H1 (cell line): ENCODE results near the gene ARHGAP24. TPM values are rescaled to one million over a fixed set of nuclear protein-coding genes. Genes with fewer than 3 reads are reported as not detected.

ENCODE experiments used
- CTCF ChIA-PET: fragments of 300-600 bp; sonication (Branson Sonifier 250); formaldehyde crosslinking; loops from one replicate; lab custom pipeline; 2021; ENCODE audit not compliant: partially characterized antibody; lab: Charles Lee
- POLR2A ChIA-PET: fragments of 300-600 bp; sonication (Branson Sonifier 250); formaldehyde crosslinking; loops from one replicate; lab custom pipeline; 2021; ENCODE audit warnings: inconsistent platforms; ENCODE audit not compliant: partially characterized antibody; lab: Charles Lee
- DNase-seq, 2 experiments: peaks; one replicate each; pipeline versions ENCODE4 v3.0.0 to v3.0.0-alpha.2; 2010 to 2022; ENCODE audit warnings: low spot score in 2 of 2, low read depth in 1 of 2, mixed read lengths in 1 of 2
- FAIRE-seq: peaks from 2 replicates; lab custom pipeline; 2011; peaks lifted over from hg19 to GRCh38; lab: Jason Lieb, UNC
- H2AFZ ChIP-seq: 2 replicates; pipeline ENCODE4 v1.8.1; 2012; ENCODE audit warnings: low read length, inconsistent platforms
- H2AK5ac ChIP-seq: 2 replicates; pipeline ENCODE4 v1.6.1; 2013; ENCODE audit warnings: low read depth, low read length
- H2BK120ac ChIP-seq: replicated peaks from 2 replicates; pipeline ENCODE3; 2013; ENCODE audit warnings: low read depth, low read length, inconsistent platforms
- H2BK12ac ChIP-seq: 2 replicates; pipeline ENCODE4 v1.6.1; 2013; ENCODE audit warnings: low read depth, low read length
- H2BK15ac ChIP-seq: 2 replicates; pipeline ENCODE4 v1.6.1; 2013; ENCODE audit warnings: low read length
- H2BK20ac ChIP-seq: 2 replicates; pipeline ENCODE4 v1.6.1; 2013; ENCODE audit warnings: low read length
- H2BK5ac ChIP-seq: 2 replicates; pipeline ENCODE4 v1.6.1; 2013; ENCODE audit warnings: low read depth, low read length
- H3K14ac ChIP-seq: 2 replicates; pipeline ENCODE4 v1.6.1; 2013; ENCODE audit warnings: inconsistent platforms; ENCODE audit not compliant: insufficient read length
- H3K18ac ChIP-seq: 2 replicates; pipeline ENCODE4 v1.6.1; 2013; ENCODE audit warnings: low read length; ENCODE audit errors: extremely low read depth
- H3K23ac ChIP-seq: 2 replicates; pipeline ENCODE4 v1.6.1; 2013; ENCODE audit warnings: inconsistent platforms; ENCODE audit not compliant: insufficient read length
- H3K23me2 ChIP-seq: 2 replicates; pipeline ENCODE4 v1.6.1; 2013; ENCODE audit warnings: low read depth, low read length
- H3K27ac ChIP-seq: 2 replicates; pipeline ENCODE4 v1.6.1; 2011; ENCODE audit warnings: low read depth, low read length, inconsistent platforms
- H3K27me3 ChIP-seq, 4 experiments: replicated peaks in 1 of 4; 1 replicate in 1 of 4; 2 replicates in 3 of 4; pipeline versions ENCODE4 v1.6.1 to v1.8.1; 2011 to 2013; ENCODE audit warnings: low read length in 3 of 4, mild to moderate bottlenecking in 3 of 4, inconsistent platforms in 2 of 4, mixed read lengths in 2 of 4, moderate library complexity in 1 of 4; ENCODE audit not compliant: control insufficient read depth in 3 of 4, insufficient read depth in 3 of 4; ENCODE audit errors: extremely low read depth in 1 of 4
- H3K36me3 ChIP-seq, 4 experiments: 2 replicates each; pipeline versions ENCODE4 v1.6.1 to v1.8.1; 2011 to 2013; ENCODE audit warnings: mild to moderate bottlenecking in 4 of 4, low read length in 3 of 4, moderate library complexity in 2 of 4, control low read depth in 1 of 4, inconsistent platforms in 1 of 4; ENCODE audit not compliant: insufficient read depth in 4 of 4, control insufficient read depth in 2 of 4
- H3K4ac ChIP-seq: replicated peaks from 2 replicates; pipeline ENCODE3; 2013; ENCODE audit warnings: low read length, low read depth, mixed read lengths, inconsistent platforms; ENCODE audit not compliant: insufficient read length
- H3K4me1 ChIP-seq, 4 experiments: replicated peaks in 1 of 4; 1 replicate in 1 of 4; 2 replicates in 3 of 4; pipeline versions ENCODE4 v1.6.1 to v1.8.1; 2011 to 2013; ENCODE audit warnings: low read length in 3 of 4, inconsistent platforms in 2 of 4, mixed read lengths in 1 of 4; ENCODE audit not compliant: insufficient read depth in 4 of 4, control insufficient read depth in 3 of 4
- H3K4me2 ChIP-seq, 2 experiments: 2 replicates each; pipeline versions ENCODE4 v1.6.1 to v1.8.1; 2011 to 2013; ENCODE audit warnings: low read depth in 2 of 2, low read length in 2 of 2, control low read depth in 1 of 2, inconsistent platforms in 1 of 2, mild to moderate bottlenecking in 1 of 2; ENCODE audit not compliant: insufficient read depth in 1 of 2
- H3K4me3 ChIP-seq, 4 experiments: fragments of 200-600, 300-600 bp in 1 of 4; sonication (generic), shearing (Covaris generic), sonication (Bioruptor Twin) in 1 of 4; 2 replicates each; pipeline versions ENCODE4 v1.5.1 to v1.8.1; 2011 to 2016; ENCODE audit warnings: low read length in 4 of 4, low read depth in 3 of 4, control low read depth in 2 of 4, inconsistent platforms in 2 of 4, mild to moderate bottlenecking in 2 of 4, mixed read lengths in 1 of 4, moderate library complexity in 1 of 4; ENCODE audit not compliant: insufficient read depth in 2 of 4; ENCODE audit errors: extremely low read depth in 1 of 4
- H3K56ac ChIP-seq: replicated peaks from 2 replicates; pipeline ENCODE3; 2013; ENCODE audit warnings: low read depth, mild to moderate bottlenecking, mixed read lengths, low read length, inconsistent platforms; ENCODE audit not compliant: insufficient read length
- H3K79me1 ChIP-seq: 2 replicates; pipeline ENCODE4 v1.6.1; 2013; ENCODE audit warnings: low read depth, low read length, control low read depth
- H3K79me2 ChIP-seq, 2 experiments: 2 replicates each; pipeline versions ENCODE4 v1.6.1 to v1.8.1; 2012 to 2013; ENCODE audit warnings: low read length in 2 of 2, mild to moderate bottlenecking in 2 of 2, inconsistent platforms in 1 of 2; ENCODE audit not compliant: insufficient read depth in 2 of 2, control insufficient read depth in 1 of 2
- H3K9ac ChIP-seq, 4 experiments: replicated peaks in 1 of 4; 1 replicate in 1 of 4; 2 replicates in 3 of 4; pipeline versions ENCODE4 v1.6.1 to v1.8.1; 2011 to 2013; ENCODE audit warnings: low read depth in 3 of 4, low read length in 3 of 4, control low read depth in 2 of 4, mild to moderate bottlenecking in 2 of 4, moderate library complexity in 2 of 4, inconsistent platforms in 1 of 4; ENCODE audit errors: extremely low read depth in 1 of 4
- H3K9me3 ChIP-seq, 2 experiments: 2 replicates each; pipeline versions ENCODE4 v1.6.1 to v1.8.1; 2012 to 2013; ENCODE audit warnings: mild to moderate bottlenecking in 2 of 2, moderate library complexity in 2 of 2, control low read depth in 1 of 2, inconsistent platforms in 1 of 2, low read depth in 1 of 2, low read length in 1 of 2, mixed read lengths in 1 of 2; ENCODE audit not compliant: insufficient read depth in 2 of 2
- H4K20me1 ChIP-seq, 2 experiments: replicated peaks in 1 of 2; 2 replicates each; pipeline versions ENCODE3 to v1.8.1; 2011 to 2013; ENCODE audit warnings: inconsistent platforms in 2 of 2, low read length in 2 of 2, mild to moderate bottlenecking in 1 of 2; ENCODE audit not compliant: insufficient read depth in 2 of 2, control insufficient read depth in 1 of 2
- H4K5ac ChIP-seq: 2 replicates; pipeline ENCODE4 v1.6.1; 2013; ENCODE audit warnings: low read length, low read depth, mixed read lengths, inconsistent platforms; ENCODE audit not compliant: insufficient read length
- H4K8ac ChIP-seq: 2 replicates; pipeline ENCODE4 v1.8.0; 2013; ENCODE audit warnings: mild to moderate bottlenecking, moderate library complexity, low read length, inconsistent platforms; ENCODE audit not compliant: insufficient read depth; ENCODE audit errors: extremely low read depth
- H4K91ac ChIP-seq: replicated peaks from 2 replicates; pipeline ENCODE3; 2013; ENCODE audit warnings: low read length, mixed read lengths, inconsistent platforms; ENCODE audit not compliant: insufficient read length
- ATF2 ChIP-seq: IDR thresholded peaks from 2 replicates; pipeline ENCODE4 v1.6.1; 2012; ENCODE audit warnings: low read length, inconsistent platforms
- BCL11A ChIP-seq, 2 experiments: IDR thresholded peaks; one replicate each; pipeline ENCODE4 v1.6.1; 2011; ENCODE audit warnings: low read depth in 2 of 2, low read length in 2 of 2, mild to moderate bottlenecking in 2 of 2
- CHD1 ChIP-seq: IDR thresholded peaks from 2 replicates; pipeline ENCODE4 v1.6.1; 2012; ENCODE audit warnings: low read depth, low read length, improper control_type of control experiment
- EP300 ChIP-seq, 2 experiments: IDR thresholded peaks; 1 replicate in 1 of 2; 2 replicates in 1 of 2; pipeline ENCODE4 v1.6.1; 2011 to 2012; ENCODE audit warnings: low read depth in 2 of 2, low read length in 2 of 2, mild to moderate bottlenecking in 2 of 2, borderline replicate concordance in 1 of 2, inconsistent platforms in 1 of 2, moderate library complexity in 1 of 2
- JUN ChIP-seq: IDR thresholded peaks from 2 replicates; pipeline ENCODE4 v1.6.1; 2011; ENCODE audit warnings: low read depth, mild to moderate bottlenecking, improper control_type of control experiment, low read length
- POLR2AphosphoS5 ChIP-seq: IDR thresholded peaks from 2 replicates; pipeline ENCODE4 v1.6.1; 2011; ENCODE audit warnings: low read depth, low read length
- RNF2 ChIP-seq: fragments of 200-900, 300-1000 bp; sonication (generic); IDR thresholded peaks from 2 replicates; pipeline ENCODE4 v1.7.1; 2016; ENCODE audit warnings: borderline replicate concordance, low read depth, mild to moderate bottlenecking, antibody characterized with exemption, low read length; ENCODE audit not compliant: poor library complexity, severe bottlenecking; ENCODE audit errors: missing control alignments
- SIN3A ChIP-seq, 2 experiments: IDR thresholded peaks in 1 of 2; conservative IDR thresholded peaks in 1 of 2; 2 replicates each; pipeline ENCODE4 v1.6.1; 2011 to 2012; ENCODE audit warnings: low read length in 2 of 2, improper control_type of control experiment in 1 of 2, low read depth in 1 of 2, mild to moderate bottlenecking in 1 of 2
- TAF7 ChIP-seq: optimal IDR thresholded peaks from 2 replicates; pipeline ENCODE3; 2011; ENCODE audit warnings: low read depth, mild to moderate bottlenecking, inconsistent platforms, low read length, moderate library complexity, borderline replicate concordance
- WGBS, 2 experiments: shearing (Covaris generic) in 1 of 2; methylation state at CpG; one replicate each; pipeline versions ENCODE4 v1.1.6 to v1.1.7; 2013 to 2015; ENCODE audit warnings: low lambda C conversion rate in 2 of 2, mixed read lengths in 2 of 2, inconsistent platforms in 1 of 2, low coverage in 1 of 2, missing lambda C conversion rate in 1 of 2; ENCODE audit not compliant: insufficient replicate concordance in 2 of 2, insufficient coverage in 1 of 2, insufficient read length in 1 of 2; ENCODE audit errors: extremely low coverage in 1 of 2, missing lambda C conversion rate in 1 of 2; 5-methylcytosine and 5-hydroxymethylcytosine counted together
- polyA plus RNA-seq, 7 experiments: library from polyadenylated mRNA; depleted of rRNA in 3 of 7; stranded (reverse) in 5 of 7; unstranded in 2 of 7; fragments of >200 nt in 5 of 7; fragments of 200-250 nt in 2 of 7; gene quantifications; 1 replicate in 5 of 7; 2 replicates in 1 of 7; 4 replicates in 1 of 7; pipeline versions ENCODE4 v1.2.1 to v1.2.3, GENCODE V29; 2011 to 2013; ENCODE audit warnings: missing spikeins in 2 of 7, mixed read lengths in 2 of 7
- total RNA-seq: library from RNA; stranded (reverse); fragmentation: NEBNext Ultra II Directional; extraction: Animal tissue kit (Norgen Biotek cat#: 25700); gene quantifications from 2 replicates; pipeline ENCODE4 v1.2.1, GENCODE V29; 2021

The ARHGAP24 gene
- total and polyA plus RNA-seq, 2 of the 8 experiments (the other 6 are each of a cell fraction or from before 2014, with no cell fraction given): 0.08 to 0.50 TPM

GRCh38 chr4:85761803-85762528, 287.0 kb downstream of the ARHGAP24 start:
- H3K27me3 ChIP-seq: no peaks in the 10 kb centered on the region
- H3K56ac ChIP-seq: no peak overlapping the region
- FAIRE-seq (no peak), DNase-seq (no peak)
- no peak overlapping the region for H3K4ac ChIP-seq
- 73% methylated on average over 7 of the region's 7 CpGs; no CpG with 5 or more reads in 1 of the 2 experiments for WGBS, 2 experiments
- no peak overlapping the region for H2BK15ac ChIP-seq
- H3K14ac ChIP-seq: no peak overlapping the region
- no peaks in the 10 kb centered on the region for H3K79me1 ChIP-seq
- no peaks in the 10 kb centered on the region for H3K9me3 ChIP-seq
- no peaks in the 10 kb centered on the region for H3K79me2 ChIP-seq
- H3K23ac ChIP-seq: no peak overlapping the region
- H2BK5ac ChIP-seq: no peak overlapping the region
- no peak overlapping the region for H3K9ac ChIP-seq
- H3K18ac ChIP-seq: no peak overlapping the region
- ChIA-PET CTCF (interaction anchor here (0.6 to 2.4 kb wide), 7 partner anchors 12 to 1241 kb away, joined by 3 to 14 read pairs (median 4); no protein-coding TSS in a partner anchor), POLR2A (no interaction called here)
- H4K91ac ChIP-seq: no peak overlapping the region
- H3K4me1 ChIP-seq: 0 out of 7 replicates have a peak, but pooled peaks cover 0 to 4% (median 0%) of the 10 kb centered on the region in 4 experiments
- no peak overlapping the region for H4K5ac ChIP-seq
- no peak overlapping the region for H2BK20ac ChIP-seq
- no peaks in the 10 kb centered on the region for H3K36me3 ChIP-seq
- H3K4me2 ChIP-seq: no peak overlapping the region
- no peak overlapping the region for H2BK120ac ChIP-seq
- H3K27ac ChIP-seq: no peak overlapping the region
- no peak overlapping the region; the same call in 1 of the 2 replicates for H2AFZ ChIP-seq
- no peak overlapping the region for H3K4me3 ChIP-seq
- H4K20me1 ChIP-seq: no peaks in the 10 kb centered on the region
- no peak overlapping the region for H4K8ac ChIP-seq
- H3K23me2 ChIP-seq: no peaks in the 10 kb centered on the region
- H2AK5ac ChIP-seq: no peak overlapping the region
- no peak overlapping the region for H2BK12ac ChIP-seq
- TF ChIP-seq BCL11A (IDR thresholded peaks at IDR 0.05; ENCODE audit: low read depth in 2 of 2, low read length in 2 of 2) (no peak), POLR2AphosphoS5 (no peak), ATF2 (no peak), JUN (no peak), SIN3A (conservative IDR thresholded peaks at IDR 0.05 in 1 of 2, IDR thresholded peaks at IDR 0.05 in 1 of 2; ENCODE audit: low read depth in 1 of 2, low read length in 2 of 2) (no peak), CHD1 (no peak), TAF7 (no peak), RNF2 (no peak), EP300 (IDR thresholded peaks at IDR 0.05; ENCODE audit: borderline replicate concordance in 1 of 2, low read depth in 2 of 2, low read length in 2 of 2) (no peak)
